HG03575 (cell line): Measurements from ENCODE around the gene APCDD1.

ENCODE experiments used
- ATAC-seq: cut with Tn5 transposase; IDR thresholded peaks from one replicate; pipeline ENCODE4 v1.9.1; 2021; ENCODE audit not compliant: unreplicated experiment, insufficient number of reproducible peaks, low FRiP score; ENCODE audit errors: extremely low read depth

APCDD1 gene

GRCh38 chr18:10453806-10454680 lies at the start of gene APCDD1:
Gene APCDD1, plus strand, starts transcription at chr18:10454635. Its CDS starts 347 bp downstream, at chr18:10454982.
- ATAC-seq = no peak

GRCh38 chr18:10405014-10405493 lies 49.4 kb upstream of the APCDD1 start:
- ATAC-seq = no peak

GRCh38 chr18:10405816-10406663 lies 48.4 kb upstream of the APCDD1 start:
- ATAC-seq = no peak

- ATAC-seq = no peak
Observed at GRCh38 chr18:10408131-10408530, 46.3 kb upstream of the APCDD1 start.

GRCh38 chr18:10409041-10409440 lies 45.4 kb upstream of the APCDD1 start:
- no peak for ATAC-seq

- ATAC-seq = no peak
Observed at GRCh38 chr18:10410472-10411308, 43.7 kb upstream of the APCDD1 start.

- no peak for ATAC-seq
Observed at GRCh38 chr18:10412933-10413332, 41.5 kb upstream of the APCDD1 start.

GRCh38 chr18:10413722-10414121 lies 40.7 kb upstream of the APCDD1 start:
- ATAC-seq = no peak

GRCh38 chr18:10414293-10414842 lies 40.1 kb upstream of the APCDD1 start:
- no peak for ATAC-seq

- ATAC-seq = no peak
Observed at GRCh38 chr18:10416065-10416464, 38.4 kb upstream of the APCDD1 start.

- ATAC-seq = no peak
Observed at GRCh38 chr18:10417191-10417590, 37.2 kb upstream of the APCDD1 start.

- no peak for ATAC-seq
Observed at GRCh38 chr18:10417664-10418063, 36.8 kb upstream of the APCDD1 start.

GRCh38 chr18:10418836-10419235 lies 35.6 kb upstream of the APCDD1 start:
- ATAC-seq = no peak

- ATAC-seq = no peak
Observed at GRCh38 chr18:10419420-10420103, 34.9 kb upstream of the APCDD1 start.

- no peak for ATAC-seq
Observed at GRCh38 chr18:10420561-10421352, 33.7 kb upstream of the APCDD1 start.

- ATAC-seq = no peak
Observed at GRCh38 chr18:10421859-10422258, 32.6 kb upstream of the APCDD1 start.

- ATAC-seq = no peak
Observed at GRCh38 chr18:10422731-10423130, 31.7 kb upstream of the APCDD1 start.
